ENCODE data around the gene SLX4. TPM values are rescaled to one million over a fixed set of nuclear protein-coding genes. Genes with fewer than 3 reads are reported as not detected.

SLX4 gene
- polyA plus RNA-seq, 2 of the 4 experiments (the other 2 are of a cell fraction): 3.0 to 5.0 TPM

DNA sequence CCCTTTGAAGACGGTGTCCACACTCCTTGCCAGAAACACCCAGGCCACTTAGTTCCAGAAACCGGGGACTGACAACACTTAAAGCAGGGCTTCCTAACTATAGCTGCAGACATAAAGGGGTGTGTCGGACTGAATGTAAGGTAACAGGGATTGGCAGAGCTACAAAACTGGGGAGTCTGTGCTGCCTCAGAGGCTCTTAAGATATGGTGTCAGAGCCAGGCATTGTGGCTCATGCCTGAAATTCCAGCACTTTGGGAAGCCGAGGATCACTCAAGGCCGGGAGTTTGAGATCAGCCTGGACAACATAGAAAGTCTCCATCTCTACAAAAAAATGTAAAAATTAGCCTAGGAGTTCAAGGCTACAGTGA lies 20.0 kb downstream of the SLX4 start:
- ChIA-PET POLR2A (no interaction called here), CTCF (interaction anchor here (1.1 kb wide), 1 partner anchor 11 kb away, joined by 3 read pairs; no protein-coding TSS in a partner anchor)
- Histone ChIP-seq H3K9me3 (no peaks in the 10 kb centered on the region), H3K4me3 (no peak overlapping the region), H3K4me1 (no peaks in the 10 kb centered on the region), H3K27ac (no peak overlapping the region), H3K4me2 (no peak overlapping the region)
- FAIRE-seq (no peak), DNase-seq (ENCODE audit: low read depth in 1 of 2, low spot score in 1 of 2) (no peak), ATAC-seq (no peak)
- TF ChIP-seq JUNB (IDR thresholded peaks at IDR 0.05) (no peak), ZC3H11A (IDR thresholded peaks at IDR 0.05) (no peak), TP53 (CRISPR knock-in tag; IDR thresholded peaks at IDR 0.05) (no peak)
- TF ChIP-seq, protein P1, sequence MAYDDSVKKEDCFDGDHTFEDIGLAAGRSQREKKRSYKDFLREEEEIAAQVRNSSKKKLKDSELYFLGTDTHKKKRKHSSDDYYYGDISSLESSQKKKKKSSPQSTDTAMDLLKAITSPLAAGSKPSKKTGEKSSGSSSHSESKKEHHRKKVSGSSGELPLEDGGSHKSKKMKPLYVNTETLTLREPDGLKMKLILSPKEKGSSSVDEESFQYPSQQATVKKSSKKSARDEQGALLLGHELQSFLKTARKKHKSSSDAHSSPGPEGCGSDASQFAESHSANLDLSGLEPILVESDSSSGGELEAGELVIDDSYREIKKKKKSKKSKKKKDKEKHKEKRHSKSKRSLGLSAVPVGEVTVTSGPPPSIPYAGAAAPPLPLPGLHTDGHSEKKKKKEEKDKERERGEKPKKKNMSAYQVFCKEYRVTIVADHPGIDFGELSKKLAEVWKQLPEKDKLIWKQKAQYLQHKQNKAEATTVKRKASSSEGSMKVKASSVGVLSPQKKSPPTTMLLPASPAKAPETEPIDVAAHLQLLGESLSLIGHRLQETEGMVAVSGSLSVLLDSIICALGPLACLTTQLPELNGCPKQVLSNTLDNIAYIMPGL (CRISPR knock-in tag; IDR thresholded peaks at IDR 0.05; ENCODE audit: borderline replicate concordance): no peak
- TF ChIP-seq, protein P2, sequence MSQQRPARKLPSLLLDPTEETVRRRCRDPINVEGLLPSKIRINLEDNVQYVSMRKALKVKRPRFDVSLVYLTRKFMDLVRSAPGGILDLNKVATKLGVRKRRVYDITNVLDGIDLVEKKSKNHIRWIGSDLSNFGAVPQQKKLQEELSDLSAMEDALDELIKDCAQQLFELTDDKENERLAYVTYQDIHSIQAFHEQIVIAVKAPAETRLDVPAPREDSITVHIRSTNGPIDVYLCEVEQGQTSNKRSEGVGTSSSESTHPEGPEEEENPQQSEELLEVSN (IDR thresholded peaks at IDR 0.05; ENCODE audit: borderline replicate concordance, low read depth): no peak
- WGBS (ENCODE audit: missing lambda C conversion rate): 89% methylated on average over 5 of the region's 5 CpGs

DNA sequence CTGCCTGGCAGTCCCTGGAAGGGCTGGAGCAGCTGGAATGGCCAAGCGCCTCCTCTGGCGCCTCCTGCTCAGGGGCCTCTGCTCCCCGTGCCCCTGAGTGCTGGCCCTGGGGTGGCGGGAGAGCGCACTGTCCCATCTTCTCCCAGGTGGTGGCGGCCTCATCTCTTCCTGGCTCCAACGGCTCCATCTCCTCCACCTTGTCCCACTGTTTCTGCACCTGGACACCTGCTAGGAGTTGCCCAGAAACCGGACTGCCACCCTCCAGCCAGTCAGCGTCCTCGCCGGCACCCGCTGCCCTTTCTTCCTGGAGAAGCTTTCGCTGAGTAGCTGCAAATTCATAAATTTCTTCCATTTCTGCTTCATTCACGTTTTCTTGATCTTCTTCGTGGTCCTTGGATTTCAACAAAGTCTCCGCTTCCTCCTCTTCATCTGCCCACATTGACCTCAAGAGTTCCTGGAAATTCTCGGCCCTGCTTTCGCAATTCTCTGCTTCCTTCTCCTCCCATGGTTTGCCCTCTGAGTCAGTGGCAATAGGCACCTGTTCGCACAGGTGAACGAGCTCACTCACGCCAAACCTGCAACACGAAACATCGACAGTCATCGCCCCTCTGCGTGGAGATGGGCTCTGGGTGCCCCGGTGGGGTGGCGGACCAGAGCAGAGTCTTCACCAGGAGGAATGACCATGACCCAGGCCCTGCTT lies 20.5 kb downstream of the SLX4 start:
- TF ChIP-seq, protein P2 (IDR thresholded peaks at IDR 0.05; ENCODE audit: borderline replicate concordance, low read depth): no peak
- 0 out of 4 replicates have a peak, but pooled peaks of 1 of the 2 experiments have one; percentile 30 for TF ChIP-seq CEBPB (IDR thresholded peaks at IDR 0.05)
- Histone ChIP-seq H3K9me3 (no peaks in the 10 kb centered on the region), H3K4me3 (no peak overlapping the region), H3K27ac (no peak overlapping the region), H3K4me1 (no peaks in the 10 kb centered on the region), H3K4me2 (no peak overlapping the region)
- POLR2A ChIA-PET: no interaction called here
- DNase-seq (ENCODE audit: low read depth in 1 of 2, low spot score in 1 of 2) (no peak), ATAC-seq (no peak), FAIRE-seq (no peak)
- CTCF ChIA-PET: interaction anchor here (1.1 kb wide), 2 partner anchors 11 to 17 kb away, joined by 3 read pairs; no protein-coding TSS in a partner anchor
- 92% methylated on average over 26 of the region's 27 CpGs for WGBS (ENCODE audit: missing lambda C conversion rate)

DNA sequence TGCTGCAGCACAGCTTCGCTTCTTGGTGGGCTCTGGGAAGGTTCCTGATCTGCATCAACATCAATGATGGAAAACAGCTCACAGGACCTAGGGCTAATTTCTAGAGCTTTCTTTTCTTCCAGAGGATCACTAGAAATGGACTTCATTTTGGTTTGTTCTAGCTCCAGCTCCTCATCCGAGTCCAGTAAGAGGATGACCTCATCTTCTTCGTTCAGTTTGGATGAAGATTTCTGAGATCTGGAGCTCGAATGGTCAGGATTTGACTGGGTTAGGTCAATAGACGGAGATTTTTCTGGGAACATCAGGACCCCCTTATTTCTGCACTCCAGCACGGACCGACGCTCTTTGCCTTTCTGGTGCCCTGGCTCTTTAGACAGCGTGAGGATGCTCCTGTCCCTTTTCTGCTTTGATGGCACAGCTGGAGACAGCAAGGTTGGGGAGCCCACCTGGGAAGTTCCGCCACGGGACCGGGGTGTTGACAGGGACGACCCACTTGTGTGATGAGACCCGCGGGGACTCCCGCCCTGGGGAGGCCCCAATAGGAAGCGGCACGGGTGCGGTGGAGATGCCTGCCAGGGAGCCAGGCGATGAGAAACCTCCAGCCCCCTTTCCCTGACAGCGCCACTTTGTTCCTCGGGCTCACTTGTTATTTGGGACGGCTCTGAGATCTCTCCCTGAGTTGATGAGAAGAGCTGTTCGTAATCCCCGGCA lies 21.3 kb downstream of the SLX4 start:
- POLR2A ChIA-PET: no interaction called here
- no peak overlapping the region for H3K4me3 ChIP-seq
- H3K9me3 ChIP-seq: no peaks in the 10 kb centered on the region
- WGBS (ENCODE audit: missing lambda C conversion rate): 92% methylated on average over 25 of the region's 25 CpGs
- CTCF ChIA-PET: interaction anchor here (1.1 to 1.7 kb wide), 3 partner anchors 9 to 18 kb away, joined by 3 read pairs; no protein-coding TSS in a partner anchor
- DNase-seq (ENCODE audit: low read depth in 1 of 2, low spot score in 1 of 2) (no peak), FAIRE-seq (no peak), ATAC-seq (no peak)
- no peak overlapping the region for H3K4me2 ChIP-seq
- TF ChIP-seq HEYL (CRISPR knock-in tag; IDR thresholded peaks at IDR 0.05) (no peak), SMC3 (IDR thresholded peaks at IDR 0.05) (no peak)
- no peak overlapping the region for H3K27ac ChIP-seq
- H3K4me1 ChIP-seq: no peaks in the 10 kb centered on the region

DNA sequence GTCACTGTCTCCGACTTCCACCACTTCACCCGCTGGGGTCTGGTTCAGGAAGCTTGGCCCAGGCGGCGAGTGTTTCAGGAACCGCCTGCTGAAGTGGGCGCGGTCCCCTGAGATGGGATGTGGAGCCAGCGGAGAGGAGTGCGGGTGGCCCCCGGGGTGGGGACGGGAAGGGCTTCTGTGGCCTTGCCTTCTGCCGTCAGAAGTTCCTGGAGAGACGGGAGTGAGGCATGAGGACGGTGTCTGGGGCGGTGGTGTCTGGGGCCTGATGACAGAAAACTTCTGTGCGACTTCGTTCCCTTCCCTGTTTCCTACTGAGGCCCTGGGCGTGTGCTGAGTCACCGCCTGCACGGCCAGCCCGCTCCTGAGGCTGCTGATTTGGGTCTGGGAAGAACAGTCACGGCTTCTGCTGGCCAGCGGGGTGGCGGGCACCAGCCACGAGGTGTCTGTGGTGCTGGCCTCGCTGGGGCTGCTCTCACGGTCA lies 21.9 kb downstream of the SLX4 start:
- POLR2A ChIA-PET: no interaction called here

More for the DNA sequence above, 21.9 kb downstream of the SLX4 start:
- ATAC-seq (no peak), DNase-seq (ENCODE audit: low read depth in 1 of 2, low spot score in 1 of 2) (no peak), FAIRE-seq (no peak)
- Histone ChIP-seq H3K9me3 (no peaks in the 10 kb centered on the region), H3K4me1 (no peaks in the 10 kb centered on the region), H3K27ac (no peak overlapping the region), H3K4me2 (no peak overlapping the region), H3K4me3 (no peak overlapping the region)
- TF ChIP-seq TP53 (CRISPR knock-in tag; IDR thresholded peaks at IDR 0.05) (no peak), PHF8 (IDR thresholded peaks at IDR 0.05; ENCODE audit: borderline replicate concordance, low read depth) (no peak), NFE2L2 (conservative IDR thresholded peaks at IDR 0.05; ENCODE audit: low read length) (no peak), KDM1A (IDR thresholded peaks at IDR 0.05; ENCODE audit: low read depth) (no peak), HDAC2 (IDR thresholded peaks at IDR 0.05) (no peak), CHD4 (IDR thresholded peaks at IDR 0.05; ENCODE audit: borderline replicate concordance) (no peak), FOSL2 (IDR thresholded peaks at IDR 0.05) (no peak), FOSL2 (CRISPR knock-in tag; IDR thresholded peaks at IDR 0.05) (no peak), RNF2 (IDR thresholded peaks at IDR 0.05; ENCODE audit: borderline replicate concordance, low read depth) (no peak), POLR2A (IDR thresholded peaks at IDR 0.05; ENCODE audit: low read length) (no peak), KDM5A (IDR thresholded peaks at IDR 0.05) (no peak), HOXB13 (CRISPR knock-in tag; IDR thresholded peaks at IDR 0.05; ENCODE audit: low read depth) (no peak), BHLHE40 (IDR thresholded peaks at IDR 0.05; ENCODE audit: low read depth, low read length) (no peak), EHF (CRISPR knock-in tag; IDR thresholded peaks at IDR 0.05) (no peak), TFCP2L1 (CRISPR knock-in tag; IDR thresholded peaks at IDR 0.05) (no peak), ZFP36 (IDR thresholded peaks at IDR 0.05; ENCODE audit: borderline replicate concordance, partially characterized antibody) (no peak)
- TF ChIP-seq, protein P2 (IDR thresholded peaks at IDR 0.05; ENCODE audit: borderline replicate concordance, low read depth): no peak
- TF ChIP-seq, protein P3, sequence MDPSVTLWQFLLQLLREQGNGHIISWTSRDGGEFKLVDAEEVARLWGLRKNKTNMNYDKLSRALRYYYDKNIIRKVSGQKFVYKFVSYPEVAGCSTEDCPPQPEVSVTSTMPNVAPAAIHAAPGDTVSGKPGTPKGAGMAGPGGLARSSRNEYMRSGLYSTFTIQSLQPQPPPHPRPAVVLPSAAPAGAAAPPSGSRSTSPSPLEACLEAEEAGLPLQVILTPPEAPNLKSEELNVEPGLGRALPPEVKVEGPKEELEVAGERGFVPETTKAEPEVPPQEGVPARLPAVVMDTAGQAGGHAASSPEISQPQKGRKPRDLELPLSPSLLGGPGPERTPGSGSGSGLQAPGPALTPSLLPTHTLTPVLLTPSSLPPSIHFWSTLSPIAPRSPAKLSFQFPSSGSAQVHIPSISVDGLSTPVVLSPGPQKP (IDR thresholded peaks at IDR 0.05; ENCODE audit: low read depth, low read length): no peak
- CTCF ChIA-PET: interaction anchor here (1.1 to 1.7 kb wide), 2 partner anchors 8 to 18 kb away, joined by 3 read pairs; no protein-coding TSS in a partner anchor
- WGBS (ENCODE audit: missing lambda C conversion rate): 86% methylated on average over 24 of the region's 27 CpGs
